Suprapubic skin (tissue), 4 donors: Measurements from ENCODE around the gene VASH1.

Experiments used
- CTCF ChIP-seq, 2 donors: fragments of 200-600 bp in 1 of 2; fragments of 450-650 bp in 1 of 2; sonication (generic) in 1 of 2; IDR thresholded peaks; one replicate each; pipeline ENCODE4 v1.5.1; 2016 to 2019; ENCODE audit warnings: antibody characterized with exemption in 2 of 2, mild to moderate bottlenecking in 1 of 2, moderate library complexity in 1 of 2
- EP300 ChIP-seq: sonication (generic); formaldehyde crosslinking; IDR thresholded peaks from one replicate; pipeline ENCODE4 v1.6.1; 2017; ENCODE audit warnings: antibody characterized with exemption
- POLR2A ChIP-seq, 2 donors: fragments of 450-650 bp; IDR thresholded peaks; one replicate each; pipeline ENCODE4 v1.6.1; 2017; ENCODE audit warnings: antibody characterized with exemption in 2 of 2, mild to moderate bottlenecking in 2 of 2, moderate library complexity in 2 of 2
- POLR2AphosphoS5 ChIP-seq, 3 donors: sonication (generic); formaldehyde crosslinking; IDR thresholded peaks; one replicate each; pipeline ENCODE4 v1.6.1; 2017; ENCODE audit warnings: antibody characterized with exemption in 3 of 3

- TF ChIP-seq CTCF (IDR thresholded peaks at IDR 0.05) = no peak
- TF ChIP-seq EP300 = no peak
- no peak for TF ChIP-seq POLR2A (IDR thresholded peaks at IDR 0.05)
- TF ChIP-seq POLR2AphosphoS5 (IDR thresholded peaks at IDR 0.05) = no peak
These were observed 19.1 kb downstream of the VASH1 start for GRCh38 chr14:76780360-76780759.
